Osteocyte (in vitro differentiated cells): ENCODE data around the gene CISD3. TPM values are rescaled to one million over a fixed set of nuclear protein-coding genes. Genes with fewer than 3 reads are reported as not detected.

Experiments
- DNase-seq: peaks from one replicate; pipeline ENCODE4 v3.0.0; 2021; ENCODE audit warnings: mixed read lengths; ENCODE audit not compliant: unreplicated experiment; ENCODE audit errors: extremely low spot score
- H3K27ac Mint-ChIP-seq: one replicate; pipeline ENCODE4 v1.8.0; 2021; ENCODE audit warnings: mild to moderate bottlenecking, mixed read lengths; ENCODE audit not compliant: unreplicated experiment
- H3K27me3 Mint-ChIP-seq: one replicate; pipeline ENCODE4 v1.8.0; 2021; ENCODE audit warnings: mixed read lengths; ENCODE audit not compliant: unreplicated experiment
- H3K36me3 Mint-ChIP-seq: one replicate; pipeline ENCODE4 v1.8.0; 2021; ENCODE audit warnings: mixed read lengths; ENCODE audit not compliant: unreplicated experiment
- H3K4me1 Mint-ChIP-seq: one replicate; pipeline ENCODE4 v1.8.0; 2021; ENCODE audit warnings: mixed read lengths; ENCODE audit not compliant: unreplicated experiment
- H3K4me3 Mint-ChIP-seq: one replicate; pipeline ENCODE4 v1.8.0; 2021; ENCODE audit warnings: mild to moderate bottlenecking, moderate library complexity, mixed read lengths; ENCODE audit not compliant: unreplicated experiment
- H3K9me3 Mint-ChIP-seq: one replicate; pipeline ENCODE4 v1.8.0; 2021; ENCODE audit warnings: mixed read lengths; ENCODE audit not compliant: unreplicated experiment
- CTCF ChIP-seq: fragments of 200-600 bp; sonication (generic); IDR thresholded peaks from 2 replicates; pipeline ENCODE4 v1.5.0; 2021; ENCODE audit warnings: antibody characterized with exemption, mild to moderate bottlenecking, moderate library complexity
- total RNA-seq: library from RNA; stranded (reverse); gene quantifications from 2 replicates; pipeline ENCODE4 v1.2.1, GENCODE V29; 2021

The CISD3 gene
- total RNA-seq, 1 donor from 2014 or later = 16.7 TPM

GRCh38 chr17:38719289-38719942 lies 10.7 kb upstream of the CISD3 start:
- Mint-ChIP-seq H3K27me3 (no peaks in the 10 kb centered on the region), H3K4me1 (peaks cover 3% of the 10 kb centered on the region), H3K36me3 (peaks cover 19% of the 10 kb centered on the region), H3K9me3 (no peaks in the 10 kb centered on the region), H3K4me3 (no peak overlapping the region), H3K27ac (no peak overlapping the region)
- DNase-seq = no peak
- TF ChIP-seq CTCF = no peak

DNA sequence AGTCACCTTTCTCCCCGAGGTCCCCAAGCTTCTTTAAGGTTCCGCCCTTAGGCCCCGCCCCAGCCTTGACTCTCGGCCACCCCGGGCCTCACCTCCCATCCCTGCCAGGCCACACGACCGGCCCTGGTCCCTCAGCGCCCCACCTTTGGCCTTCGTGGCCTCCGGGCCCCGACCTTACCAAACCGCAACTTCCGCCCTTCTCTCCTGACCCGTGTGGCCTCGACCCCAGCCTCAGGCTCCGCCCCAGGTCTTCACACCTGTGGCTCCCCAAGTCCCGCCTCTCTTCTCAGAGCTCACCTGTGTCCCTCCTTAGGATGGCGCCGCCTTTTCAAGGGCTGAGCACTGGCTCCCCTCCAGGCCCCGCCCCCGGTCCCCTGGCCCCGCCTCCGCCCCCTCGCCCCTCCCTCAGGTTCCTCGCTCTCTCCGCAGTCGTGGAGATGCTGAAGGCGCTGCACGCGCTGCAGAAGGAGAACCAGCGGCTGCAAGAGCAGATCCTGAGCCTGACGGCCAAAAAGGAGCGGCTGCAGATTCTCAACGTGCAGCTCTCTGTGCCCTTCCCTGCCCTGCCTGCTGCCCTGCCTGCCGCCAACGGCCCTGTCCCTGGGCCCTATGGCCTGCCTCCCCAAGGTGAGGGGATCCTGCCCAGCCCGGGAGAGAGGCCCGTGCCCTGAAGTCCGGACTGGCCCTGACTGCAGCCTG lies 10.0 kb upstream of the CISD3 start:
- Mint-ChIP-seq H3K4me1 (peaks cover 3% of the 10 kb centered on the region), H3K4me3 (no peak overlapping the region), H3K27me3 (no peaks in the 10 kb centered on the region), H3K36me3 (peaks cover 19% of the 10 kb centered on the region), H3K9me3 (no peaks in the 10 kb centered on the region), H3K27ac (no peak overlapping the region)
- TF ChIP-seq CTCF = no peak
- DNase-seq = no peak

- peaks cover 14% of the 10 kb centered on the region for H3K36me3 Mint-ChIP-seq
- DNase-seq = no peak
- H3K27me3 Mint-ChIP-seq = no peaks in the 10 kb centered on the region
- H3K4me1 Mint-ChIP-seq = peaks cover 3% of the 10 kb centered on the region
- H3K4me3 Mint-ChIP-seq = no peak overlapping the region
- no peaks in the 10 kb centered on the region for H3K9me3 Mint-ChIP-seq
- TF ChIP-seq CTCF = no peak
- no peak overlapping the region for H3K27ac Mint-ChIP-seq
Measured at GRCh38 chr17:38720941-38721340, 9.2 kb upstream of the CISD3 start.

GRCh38 chr17:38721802-38722201 lies 8.3 kb upstream of the CISD3 start:
- DNase-seq = no peak
- Mint-ChIP-seq H3K4me3 (no peak overlapping the region), H3K27ac (no peak overlapping the region), H3K4me1 (peaks cover 3% of the 10 kb centered on the region), H3K9me3 (no peaks in the 10 kb centered on the region), H3K27me3 (no peaks in the 10 kb centered on the region), H3K36me3 (peaks cover 14% of the 10 kb centered on the region)
- TF ChIP-seq CTCF = no peak

DNA sequence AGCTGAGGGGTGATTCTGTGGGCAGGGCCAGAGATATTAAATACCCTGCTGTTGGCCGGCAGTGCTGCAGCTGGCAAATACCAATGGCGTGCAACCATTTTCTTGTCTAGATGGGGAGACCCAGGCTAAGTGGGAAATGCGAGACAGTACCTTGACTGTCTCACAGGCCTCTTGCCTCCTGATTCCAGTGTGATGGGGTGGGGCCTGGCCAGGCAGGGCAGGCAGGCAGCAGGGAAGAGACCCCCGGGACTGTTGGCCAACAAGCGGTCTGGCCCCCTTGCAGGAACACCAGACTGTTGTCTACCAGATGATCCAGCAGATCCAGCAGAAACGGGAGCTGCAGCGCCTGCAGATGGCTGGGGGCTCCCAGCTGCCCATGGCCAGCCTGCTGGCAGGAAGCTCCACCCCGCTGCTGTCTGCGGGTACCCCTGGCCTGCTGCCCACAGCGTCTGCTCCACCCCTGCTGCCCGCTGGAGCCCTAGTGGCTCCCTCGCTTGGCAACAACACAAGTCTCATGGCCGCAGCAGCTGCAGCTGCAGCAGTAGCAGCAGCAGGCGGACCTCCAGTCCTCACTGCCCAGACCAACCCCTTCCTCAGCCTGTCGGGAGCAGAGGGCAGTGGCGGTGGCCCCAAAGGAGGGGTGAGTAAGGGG lies 5.7 kb upstream of the CISD3 start:
- Mint-ChIP-seq H3K4me3 (no peak overlapping the region), H3K27ac (no peak overlapping the region), H3K9me3 (no peaks in the 10 kb centered on the region), H3K36me3 (peaks cover 6% of the 10 kb centered on the region), H3K4me1 (peaks cover 8% of the 10 kb centered on the region), H3K27me3 (no peaks in the 10 kb centered on the region)
- DNase-seq = no peak
- no peak for TF ChIP-seq CTCF
